Stimulated activated CD8-positive, alpha-beta memory T cell treated with anti-CD3 and anti-CD28 coated beads, Interleukin-2, amount 100 ng/mL, for 1 hour (primary cell): ENCODE results near the gene MYO9A.
"Not testable (repeated sequence)": the region's sequence is repeated elsewhere in the genome, so short reads cannot be mapped to it uniquely, and the experiment has no call there.

Experiments used
- DNase-seq, 2 donors: peaks; one replicate each; pipeline ENCODE4 v3.0.0-alpha.2; 2020; ENCODE audit warnings: low read depth in 2 of 2

MYO9A gene

GRCh38 chr15:72086920-72087648 lies 30.9 kb downstream of the MYO9A start:
- DNase-seq = no peak

GRCh38 chr15:72086010-72086697 lies 31.8 kb downstream of the MYO9A start:
- no peak for DNase-seq

- DNase-seq = no peak
These were observed 35.8 kb downstream of the MYO9A start for GRCh38 chr15:72082176-72082575.

- DNase-seq = no peak
These were observed 39.1 kb downstream of the MYO9A start for GRCh38 chr15:72078887-72079286.

- DNase-seq = no peak
These were observed 40.0 kb downstream of the MYO9A start for GRCh38 chr15:72077950-72078349.

GRCh38 chr15:72074335-72075060 lies 43.5 kb downstream of the MYO9A start:
- no peak for DNase-seq

GRCh38 chr15:72071448-72071825 lies 46.5 kb downstream of the MYO9A start:
- DNase-seq = not testable (repeated sequence)

GRCh38 chr15:72070817-72071447 lies 47.0 kb downstream of the MYO9A start:
- DNase-seq = no peak

- no peak for DNase-seq
These were observed 49.1 kb downstream of the MYO9A start for GRCh38 chr15:72068856-72069255.

- no peak for DNase-seq
These were observed 52.1 kb downstream of the MYO9A start for GRCh38 chr15:72065801-72066200.

GRCh38 chr15:72063186-72063585 lies 54.8 kb downstream of the MYO9A start:
- DNase-seq = no peak

GRCh38 chr15:72062319-72062718 lies 55.6 kb downstream of the MYO9A start:
- no peak for DNase-seq

GRCh38 chr15:72060687-72061250 lies 57.2 kb downstream of the MYO9A start:
- no peak for DNase-seq

GRCh38 chr15:72058585-72058984 lies 59.4 kb downstream of the MYO9A start:
- no peak for DNase-seq

- DNase-seq = no peak
These were observed 60.3 kb downstream of the MYO9A start for GRCh38 chr15:72057548-72058091.

GRCh38 chr15:72056217-72056616 lies 61.7 kb downstream of the MYO9A start:
- DNase-seq = not testable (repeated sequence)

- DNase-seq = not testable (repeated sequence)
These were observed 64.7 kb downstream of the MYO9A start for GRCh38 chr15:72053297-72053696.

- no peak for DNase-seq
These were observed 67.2 kb downstream of the MYO9A start for GRCh38 chr15:72050700-72051099.

- no peak for DNase-seq
These were observed 70.9 kb downstream of the MYO9A start for GRCh38 chr15:72047020-72047419.

GRCh38 chr15:72044956-72045355 lies 73.0 kb downstream of the MYO9A start:
- no peak for DNase-seq

- no peak for DNase-seq
These were observed 75.1 kb downstream of the MYO9A start for GRCh38 chr15:72042865-72043264.

- DNase-seq = no peak
These were observed 75.9 kb downstream of the MYO9A start for GRCh38 chr15:72042054-72042453.
